Mesothelial cell of epicardium (in vitro differentiated cells): Measurements from ENCODE around the gene PAXX. TPM values are rescaled to one million over a fixed set of nuclear protein-coding genes. Genes with fewer than 3 reads are reported as not detected.

Experiments used
- DNase-seq, 2 experiments: peaks; one replicate each; pipeline ENCODE4 v3.0.0; 2021; ENCODE audit warnings: low spot score in 2 of 2; ENCODE audit not compliant: unreplicated experiment in 2 of 2
- H3K27ac Mint-ChIP-seq: 2 replicates; pipeline ENCODE4 v1.8.0; 2021; ENCODE audit warnings: mixed read lengths
- H3K27me3 Mint-ChIP-seq: 2 replicates; pipeline ENCODE4 v1.8.0; 2021; ENCODE audit warnings: low read depth, mixed read lengths
- H3K36me3 Mint-ChIP-seq: 2 replicates; pipeline ENCODE4 v1.8.0; 2021; ENCODE audit warnings: mixed read lengths
- H3K4me1 Mint-ChIP-seq: 2 replicates; pipeline ENCODE4 v1.8.0; 2021; ENCODE audit warnings: mixed read lengths
- H3K4me3 Mint-ChIP-seq: 2 replicates; pipeline ENCODE4 v1.8.0; 2021; ENCODE audit warnings: mild to moderate bottlenecking, moderate library complexity, mixed read lengths
- H3K9me3 Mint-ChIP-seq: 2 replicates; pipeline ENCODE4 v1.8.0; 2021; ENCODE audit warnings: mixed read lengths
- total RNA-seq: library from RNA; stranded (reverse); gene quantifications from 3 replicates; pipeline ENCODE4 v1.2.1, GENCODE V29; 2021
- TF ChIP-seq, protein P1 (sequence below): fragments of 200-600 bp; sonication (generic); IDR thresholded peaks from one replicate; pipeline ENCODE4 v1.5.0; 2021; ENCODE audit warnings: antibody characterized with exemption; ENCODE audit not compliant: unreplicated experiment

The PAXX gene
- total RNA-seq, 1 donor from 2014 or later: 53.1 TPM

DNA sequence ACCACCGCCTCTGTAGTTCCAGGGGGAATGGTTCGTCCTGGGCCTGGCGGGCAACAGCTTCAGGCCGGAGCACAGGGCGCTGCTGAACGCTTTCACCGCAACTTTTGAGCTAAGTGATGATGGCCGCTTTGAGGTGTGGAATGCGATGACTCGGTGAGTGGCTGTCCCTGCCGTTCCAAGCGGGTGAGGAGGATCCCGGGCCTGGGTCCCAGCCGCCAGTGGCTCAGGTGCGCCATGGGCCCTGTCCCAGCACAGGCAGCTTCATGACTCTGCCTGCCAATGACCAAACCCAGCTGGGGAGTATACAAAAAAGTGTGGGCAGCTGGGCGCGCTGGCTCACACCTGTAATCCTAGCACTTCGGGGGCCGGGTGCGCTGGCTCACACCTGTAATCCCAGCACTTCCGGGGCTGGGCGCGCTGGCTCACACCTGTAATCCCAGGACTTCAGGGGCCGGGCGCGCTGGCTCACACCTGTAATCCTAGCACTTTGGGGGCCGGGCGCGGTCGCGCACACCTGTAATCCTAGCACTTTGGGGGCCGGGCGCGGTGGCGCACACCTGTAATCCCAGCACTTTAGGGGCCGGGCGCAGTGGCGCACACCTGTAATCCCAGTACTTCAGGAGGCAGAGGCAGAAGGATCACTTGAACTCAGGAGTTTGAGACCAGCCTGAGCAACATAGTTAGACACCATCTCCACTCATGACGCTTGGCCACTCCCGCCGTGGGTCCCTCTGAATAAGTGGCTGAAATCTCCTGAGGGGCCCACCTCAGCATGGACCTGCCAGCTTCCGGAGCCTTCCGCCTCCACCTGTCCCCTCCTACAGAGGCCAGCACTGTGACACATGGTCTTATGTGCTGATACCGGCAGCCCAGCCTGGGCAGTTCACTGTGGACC, 39.1 kb upstream of the PAXX start:
- DNase-seq: no peak
- H3K36me3 Mint-ChIP-seq: no peaks in the 10 kb centered on the region
- H3K9me3 Mint-ChIP-seq: peaks cover 8% of the 10 kb centered on the region
- H3K27ac Mint-ChIP-seq: no peak overlapping the region
- H3K27me3 Mint-ChIP-seq: no peaks in the 10 kb centered on the region
- TF ChIP-seq, protein P1, sequence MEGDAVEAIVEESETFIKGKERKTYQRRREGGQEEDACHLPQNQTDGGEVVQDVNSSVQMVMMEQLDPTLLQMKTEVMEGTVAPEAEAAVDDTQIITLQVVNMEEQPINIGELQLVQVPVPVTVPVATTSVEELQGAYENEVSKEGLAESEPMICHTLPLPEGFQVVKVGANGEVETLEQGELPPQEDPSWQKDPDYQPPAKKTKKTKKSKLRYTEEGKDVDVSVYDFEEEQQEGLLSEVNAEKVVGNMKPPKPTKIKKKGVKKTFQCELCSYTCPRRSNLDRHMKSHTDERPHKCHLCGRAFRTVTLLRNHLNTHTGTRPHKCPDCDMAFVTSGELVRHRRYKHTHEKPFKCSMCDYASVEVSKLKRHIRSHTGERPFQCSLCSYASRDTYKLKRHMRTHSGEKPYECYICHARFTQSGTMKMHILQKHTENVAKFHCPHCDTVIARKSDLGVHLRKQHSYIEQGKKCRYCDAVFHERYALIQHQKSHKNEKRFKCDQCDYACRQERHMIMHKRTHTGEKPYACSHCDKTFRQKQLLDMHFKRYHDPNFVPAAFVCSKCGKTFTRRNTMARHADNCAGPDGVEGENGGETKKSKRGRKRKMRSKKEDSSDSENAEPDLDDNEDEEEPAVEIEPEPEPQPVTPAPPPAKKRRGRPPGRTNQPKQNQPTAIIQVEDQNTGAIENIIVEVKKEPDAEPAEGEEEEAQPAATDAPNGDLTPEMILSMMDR: no peak
- peaks cover 4% of the 10 kb centered on the region for H3K4me1 Mint-ChIP-seq
- H3K4me3 Mint-ChIP-seq: no peak overlapping the region

DNA sequence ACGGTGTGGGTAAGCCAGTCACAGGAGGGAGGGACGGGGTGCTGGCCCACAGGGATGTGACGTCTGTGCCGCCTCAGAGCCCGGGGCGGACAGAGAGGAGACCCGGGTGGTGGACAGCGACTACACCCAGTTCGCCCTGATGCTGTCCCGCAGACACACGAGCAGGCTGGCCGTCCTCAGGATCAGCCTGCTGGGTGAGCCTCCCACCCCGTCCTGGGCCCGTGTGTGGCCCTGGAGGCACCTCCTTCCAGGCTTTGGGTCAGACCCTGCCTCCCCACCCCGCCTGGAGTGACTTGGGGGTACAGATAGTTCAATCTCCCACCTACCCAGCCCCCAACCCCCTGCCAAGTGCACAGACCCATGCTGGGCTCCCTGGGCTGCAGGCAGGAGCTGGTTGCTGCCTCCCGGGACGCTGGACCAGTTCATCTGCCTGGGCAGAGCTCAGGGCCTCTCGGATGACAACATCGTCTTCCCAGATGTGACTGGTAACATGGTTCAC, 38.4 kb upstream of the PAXX start:
- Mint-ChIP-seq H3K9me3 (peaks cover 8% of the 10 kb centered on the region), H3K27ac (no peak overlapping the region), H3K4me1 (peaks cover 2% of the 10 kb centered on the region), H3K4me3 (no peak overlapping the region), H3K36me3 (no peaks in the 10 kb centered on the region), H3K27me3 (no peaks in the 10 kb centered on the region)
- DNase-seq: no peak
- TF ChIP-seq, protein P1: no peak

DNA sequence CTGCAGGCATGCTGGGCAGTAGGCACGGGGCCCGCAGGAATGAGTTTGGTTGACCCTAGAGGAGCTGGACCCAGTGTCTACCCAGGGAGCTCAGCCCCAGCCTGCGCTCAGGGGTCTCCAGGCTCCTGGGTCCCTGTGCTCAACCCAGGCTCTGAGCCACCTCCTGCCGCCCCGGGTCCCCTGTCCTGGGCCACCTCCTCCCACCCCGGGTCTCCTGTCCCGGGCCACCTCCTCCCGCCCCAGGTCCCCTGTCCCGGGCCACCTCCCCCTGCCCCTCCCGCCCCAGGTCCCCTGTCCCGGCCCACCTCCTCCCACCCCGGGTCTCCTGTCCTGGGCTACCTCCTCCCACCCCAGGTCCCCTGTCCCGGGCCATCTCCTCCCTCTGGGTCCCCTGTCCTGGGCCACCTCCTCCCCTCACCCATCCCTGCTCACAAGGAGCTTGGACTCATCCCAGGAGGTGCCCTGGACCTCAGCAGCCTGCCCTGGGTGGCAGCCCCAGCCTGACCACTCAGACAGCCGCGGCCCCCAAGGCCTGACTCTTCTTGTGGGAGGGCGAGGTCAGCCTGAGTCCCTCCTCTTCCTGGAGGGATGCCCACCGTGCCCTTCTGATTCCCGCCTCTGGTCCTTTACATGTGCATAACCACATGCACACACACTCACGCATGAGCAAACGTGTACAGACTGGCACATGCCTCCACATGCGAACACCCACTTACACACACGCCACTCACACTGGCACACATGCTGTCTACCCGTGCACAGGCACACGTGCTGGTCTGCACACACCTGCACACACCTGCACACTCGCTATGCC, 37.7 kb upstream of the PAXX start:
- H3K27me3 Mint-ChIP-seq: no peaks in the 10 kb centered on the region
- H3K36me3 Mint-ChIP-seq: no peaks in the 10 kb centered on the region
- H3K4me3 Mint-ChIP-seq: no peak overlapping the region
- H3K27ac Mint-ChIP-seq: no peak overlapping the region
- TF ChIP-seq, protein P1: no peak
- H3K4me1 Mint-ChIP-seq: peaks cover 2% of the 10 kb centered on the region
- DNase-seq: no peak
- peaks cover 8% of the 10 kb centered on the region for H3K9me3 Mint-ChIP-seq

DNA sequence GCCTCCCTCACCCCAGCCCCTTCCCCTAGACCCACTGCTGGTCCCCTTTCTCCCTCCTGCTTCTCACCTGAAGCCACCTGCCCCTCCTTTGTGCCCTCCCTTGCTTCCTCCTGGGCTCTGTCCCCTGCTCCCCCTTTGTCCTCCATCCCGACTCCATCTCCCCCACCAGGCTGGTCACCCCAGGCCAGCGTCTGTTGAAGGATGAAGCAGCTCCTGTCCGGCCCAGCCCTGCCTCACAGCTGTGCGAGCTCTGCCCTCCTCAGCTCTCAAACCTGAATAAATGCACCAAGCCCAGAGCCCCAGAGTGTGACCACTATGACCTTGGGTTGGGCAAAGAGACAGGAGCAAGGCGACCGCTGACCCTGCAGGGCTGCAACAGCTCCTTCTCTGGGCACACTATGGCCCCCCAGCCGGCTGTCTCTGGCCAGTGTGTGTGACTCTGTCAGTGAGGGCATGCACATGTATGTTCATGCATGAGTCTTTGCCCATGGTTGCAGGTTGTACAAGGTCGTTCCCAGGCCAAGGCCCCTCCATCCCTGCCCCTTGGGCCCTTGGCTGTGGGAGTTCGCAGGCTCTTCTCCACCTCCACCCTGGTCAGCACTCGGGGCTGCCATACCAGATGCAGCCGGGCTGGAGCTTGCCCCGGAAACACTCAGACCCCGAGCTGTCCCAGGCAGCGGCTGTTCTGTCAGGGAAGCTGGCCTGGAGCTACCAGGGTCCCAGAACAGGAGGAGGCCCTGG, 36.9 kb upstream of the PAXX start:
- DNase-seq: no peak
- Mint-ChIP-seq H3K9me3 (peaks cover 8% of the 10 kb centered on the region), H3K27ac (no peak overlapping the region), H3K4me3 (no peak overlapping the region), H3K36me3 (no peaks in the 10 kb centered on the region), H3K4me1 (peaks cover 2% of the 10 kb centered on the region), H3K27me3 (no peaks in the 10 kb centered on the region)
- TF ChIP-seq, protein P1: no peak

DNA sequence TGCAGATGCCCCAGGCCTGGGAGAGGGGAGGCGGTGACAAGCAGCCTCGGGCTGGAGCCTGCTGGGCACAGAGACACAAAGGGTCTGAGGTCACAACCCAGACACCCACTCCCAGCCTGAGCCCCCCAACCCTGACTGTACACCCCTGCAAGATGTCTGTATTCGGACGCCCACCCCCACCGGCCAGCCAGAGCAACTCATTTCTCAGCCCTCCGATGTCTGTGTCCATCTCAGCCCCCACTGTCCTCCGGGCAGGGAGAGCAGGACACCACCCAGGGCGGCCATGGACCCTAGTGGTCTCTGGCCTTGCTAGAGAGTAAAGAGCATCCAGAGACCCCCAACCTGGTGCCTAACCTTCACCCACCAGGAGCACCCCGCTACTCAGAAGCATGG, 36.3 kb upstream of the PAXX start:
- H3K36me3 Mint-ChIP-seq: no peaks in the 10 kb centered on the region
- no peak overlapping the region for H3K4me3 Mint-ChIP-seq
- H3K27me3 Mint-ChIP-seq: no peaks in the 10 kb centered on the region
- no peak overlapping the region for H3K27ac Mint-ChIP-seq
- no peak for DNase-seq
- H3K9me3 Mint-ChIP-seq: peaks cover 8% of the 10 kb centered on the region
- peaks cover 2% of the 10 kb centered on the region for H3K4me1 Mint-ChIP-seq
- TF ChIP-seq, protein P1: no peak
